ENCODE measurements around the gene AK8.

AK8 gene, protein sequence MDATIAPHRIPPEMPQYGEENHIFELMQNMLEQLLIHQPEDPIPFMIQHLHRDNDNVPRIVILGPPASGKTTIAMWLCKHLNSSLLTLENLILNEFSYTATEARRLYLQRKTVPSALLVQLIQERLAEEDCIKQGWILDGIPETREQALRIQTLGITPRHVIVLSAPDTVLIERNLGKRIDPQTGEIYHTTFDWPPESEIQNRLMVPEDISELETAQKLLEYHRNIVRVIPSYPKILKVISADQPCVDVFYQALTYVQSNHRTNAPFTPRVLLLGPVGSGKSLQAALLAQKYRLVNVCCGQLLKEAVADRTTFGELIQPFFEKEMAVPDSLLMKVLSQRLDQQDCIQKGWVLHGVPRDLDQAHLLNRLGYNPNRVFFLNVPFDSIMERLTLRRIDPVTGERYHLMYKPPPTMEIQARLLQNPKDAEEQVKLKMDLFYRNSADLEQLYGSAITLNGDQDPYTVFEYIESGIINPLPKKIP

DNA sequence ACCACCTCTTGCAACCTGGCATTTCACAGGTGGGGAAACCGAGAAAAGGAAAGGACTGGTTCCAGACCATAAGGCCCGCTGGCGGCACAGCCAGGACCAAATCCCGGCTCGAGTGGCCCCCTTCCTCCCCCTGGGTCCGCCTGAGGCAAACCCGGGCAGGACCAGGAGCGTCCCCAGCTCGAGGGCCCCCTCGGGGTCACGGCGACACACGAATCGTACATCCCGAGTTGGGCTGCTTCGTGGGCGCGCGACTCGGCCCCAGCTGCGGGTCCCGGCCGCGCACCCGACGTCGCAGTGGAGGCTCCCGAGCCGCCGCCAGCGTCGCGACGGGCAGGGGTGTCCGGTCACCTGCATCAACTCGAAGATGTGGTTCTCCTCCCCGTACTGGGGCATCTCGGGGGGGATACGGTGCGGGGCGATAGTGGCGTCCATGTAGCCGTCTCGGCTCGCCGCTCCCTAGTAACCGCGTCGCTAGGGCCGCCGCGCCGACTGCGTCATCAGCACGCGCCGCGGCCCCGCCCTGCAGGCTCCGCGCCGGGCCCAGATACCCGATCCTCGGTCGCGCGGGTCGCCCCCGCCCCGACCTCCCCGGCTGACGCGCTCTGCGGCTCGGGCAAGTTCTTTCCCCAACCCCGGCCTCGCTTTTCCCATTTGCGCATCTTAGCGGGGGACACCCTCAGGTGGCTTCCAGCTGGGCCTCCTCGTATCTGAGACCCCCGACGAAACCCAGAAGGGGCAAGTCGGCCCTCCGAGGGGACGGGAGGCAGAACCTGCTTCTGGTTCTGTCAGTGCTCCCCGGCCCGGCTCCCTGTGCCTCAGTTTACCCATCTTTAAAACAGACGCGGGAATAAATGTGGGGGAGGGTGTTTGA lies at the start of gene AK8:
Gene AK8, minus strand, starts transcription at position 461 of the 871 bp plus-strand sequence. Its CDS starts 29 bp downstream, at position 432.
- peak; percentile 42 to 69 for DNase-seq (ENCODE audit: low read depth in 2 of 2)

DNA sequence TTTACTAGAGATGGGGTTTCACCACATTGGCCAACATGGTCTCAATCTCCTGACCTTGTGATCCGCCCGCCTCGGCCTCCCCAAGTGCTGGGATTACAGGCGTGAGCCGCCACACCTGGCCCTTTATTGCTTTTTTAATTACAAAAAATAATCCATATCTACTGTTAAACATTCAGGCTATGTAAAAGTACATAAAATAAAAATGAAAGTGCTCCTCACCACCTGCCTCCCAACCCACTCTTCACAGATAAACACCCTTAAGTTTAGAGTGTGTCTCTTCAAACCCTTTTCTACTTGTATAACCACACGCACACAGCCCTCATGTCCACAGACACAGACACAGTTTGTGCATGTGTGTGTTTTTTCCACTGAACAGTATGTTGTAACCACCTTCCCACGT lies 49.6 kb upstream of the AK8 start:
- DNase-seq (ENCODE audit: low read depth in 2 of 2) = no peak

- DNase-seq (ENCODE audit: low read depth in 2 of 2) = no peak
Measured at GRCh38 chr9:132923346-132923902, 45.3 kb upstream of the AK8 start.

GRCh38 chr9:132919614-132920268 lies 41.7 kb upstream of the AK8 start:
- DNase-seq (ENCODE audit: low read depth in 2 of 2) = no peak

- DNase-seq (ENCODE audit: low read depth in 2 of 2) = no peak
Measured at GRCh38 chr9:132914924-132915323, 36.8 kb upstream of the AK8 start.

DNA sequence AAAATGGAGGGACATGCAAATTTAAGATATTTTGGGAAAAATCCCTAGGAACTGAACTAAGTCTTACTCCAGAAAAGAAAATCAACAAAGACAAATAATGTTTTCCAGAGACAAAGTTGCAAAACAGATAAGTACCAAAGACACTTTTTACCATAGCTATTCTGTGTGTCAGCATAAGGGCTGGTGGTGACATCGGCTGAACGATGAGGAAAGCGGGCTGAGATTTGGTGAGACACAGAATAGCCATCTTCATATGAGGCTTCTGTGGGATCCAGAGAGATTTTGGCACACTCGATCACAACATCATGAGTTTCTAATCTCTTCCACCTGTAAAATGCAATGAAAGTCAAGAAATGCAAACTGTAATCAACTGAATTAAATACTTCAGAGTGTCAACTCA lies 34.0 kb upstream of the AK8 start:
- DNase-seq (ENCODE audit: low read depth in 2 of 2) = no peak

DNA sequence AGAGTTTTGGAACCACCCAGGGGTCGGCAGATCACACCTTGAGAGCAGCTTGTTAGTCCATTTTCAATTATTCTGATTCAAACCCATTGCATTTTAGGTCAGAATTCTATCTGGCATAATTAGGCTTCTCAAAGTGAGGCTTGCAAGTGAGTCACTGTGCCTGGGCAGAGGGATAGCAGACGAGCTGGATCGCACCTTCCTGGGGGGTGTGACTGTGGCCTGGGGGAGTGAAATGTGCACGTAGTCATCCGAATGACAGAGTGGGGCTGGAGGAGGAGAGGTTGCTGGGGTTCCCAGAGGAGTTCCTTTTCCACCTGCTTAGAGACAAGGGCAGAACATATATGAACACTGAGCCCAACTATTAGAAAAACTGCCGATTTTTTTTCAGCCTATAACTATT lies 32.3 kb upstream of the AK8 start:
- DNase-seq (ENCODE audit: low read depth in 2 of 2) = no peak

DNA sequence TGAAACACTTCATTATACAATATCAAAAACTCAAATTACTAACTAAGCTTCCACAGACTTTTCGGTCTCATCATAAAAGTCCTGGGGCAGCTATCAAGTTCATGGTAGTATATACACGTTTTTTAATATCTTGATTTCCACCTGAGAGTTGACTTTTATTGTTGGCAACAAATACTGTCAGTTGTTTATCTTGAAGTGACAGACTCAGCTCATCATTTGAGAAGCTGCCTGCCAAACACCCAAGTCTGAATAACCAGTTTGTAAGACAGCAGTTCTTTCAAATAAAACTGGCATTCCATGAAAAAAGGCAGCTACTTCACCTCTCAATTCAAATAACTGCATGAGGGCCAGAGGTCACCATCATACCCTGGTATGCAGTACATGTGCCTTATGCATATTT lies 31.2 kb upstream of the AK8 start:
- DNase-seq (ENCODE audit: low read depth in 2 of 2) = no peak

DNA sequence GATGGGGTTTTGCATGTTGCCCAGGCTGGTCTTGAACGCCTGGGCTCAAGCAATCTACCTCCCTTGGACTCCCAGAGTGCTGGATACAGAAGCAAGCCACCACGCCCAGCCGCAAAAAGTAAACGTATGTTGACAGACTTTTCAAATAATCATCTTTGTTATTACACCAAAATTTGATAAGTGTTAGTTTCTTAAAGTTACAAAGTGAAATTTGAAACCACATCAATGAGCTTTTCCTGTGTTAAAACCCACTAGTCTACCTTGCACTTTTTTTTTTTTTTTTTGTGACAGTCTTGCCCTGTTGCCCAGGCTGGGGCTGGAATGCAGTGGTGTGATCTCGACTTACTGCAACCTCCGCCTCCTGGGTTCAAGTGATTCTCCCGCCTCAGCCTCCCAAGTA lies 30.6 kb upstream of the AK8 start:
- no peak for DNase-seq (ENCODE audit: low read depth in 2 of 2)

DNA sequence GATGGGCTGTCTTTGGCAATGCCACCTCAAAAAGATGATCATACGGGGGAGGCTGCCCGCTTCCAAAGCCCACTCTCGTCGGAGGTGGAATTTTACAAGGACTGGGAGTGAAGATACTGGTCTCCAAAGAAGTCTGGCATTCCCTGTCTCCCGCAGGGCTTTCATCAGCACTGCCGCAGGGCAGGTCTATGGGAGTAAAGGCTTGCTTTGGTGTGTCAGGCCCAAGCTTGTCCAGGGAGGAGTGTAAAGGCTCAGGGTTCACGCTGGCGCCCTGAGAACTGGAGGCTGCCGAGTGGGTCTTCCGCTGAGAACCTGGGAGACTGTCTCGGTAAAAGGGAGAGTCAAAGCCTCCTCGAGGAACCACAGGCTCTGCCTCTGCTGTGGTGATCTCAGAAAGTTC lies 27.6 kb upstream of the AK8 start:
- no peak for DNase-seq (ENCODE audit: low read depth in 2 of 2)

- DNase-seq (ENCODE audit: low read depth in 2 of 2) = no peak
Measured at GRCh38 chr9:132903574-132904492, 25.7 kb upstream of the AK8 start.

- peak; percentile 53 to 67 for DNase-seq (ENCODE audit: low read depth in 2 of 2)
Measured at GRCh38 chr9:132901858-132902831, 24.1 kb upstream of the AK8 start.

- DNase-seq (ENCODE audit: low read depth in 2 of 2) = no peak
Measured at GRCh38 chr9:132898051-132898450, 20.0 kb upstream of the AK8 start.

DNA sequence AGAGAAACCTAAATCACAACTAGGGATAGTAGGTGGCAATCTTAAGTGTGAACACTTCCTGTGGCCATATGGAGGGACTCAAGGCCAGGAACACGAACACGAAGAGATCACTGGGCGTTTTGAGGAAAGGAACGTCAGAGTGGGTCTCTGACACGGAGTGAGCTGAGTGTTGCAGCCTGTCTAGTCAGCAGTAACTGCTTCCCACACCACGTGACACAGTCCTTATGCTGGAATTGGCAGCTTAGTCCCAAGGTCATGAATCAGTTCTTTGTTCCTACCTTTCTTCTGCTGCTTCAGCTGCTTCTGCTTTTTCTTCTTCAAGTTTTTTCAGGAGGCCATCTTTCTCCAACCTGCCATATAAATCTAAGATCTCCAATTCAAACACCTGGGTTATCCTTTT lies 18.8 kb upstream of the AK8 start:
- DNase-seq (ENCODE audit: low read depth in 2 of 2) = no peak

GRCh38 chr9:132896264-132896663 lies 18.2 kb upstream of the AK8 start:
- DNase-seq (ENCODE audit: low read depth in 2 of 2) = no peak

GRCh38 chr9:132894862-132895835 lies 17.1 kb upstream of the AK8 start:
- DNase-seq (ENCODE audit: low read depth in 2 of 2) = no peak

- no peak for DNase-seq (ENCODE audit: low read depth in 2 of 2)
Measured at GRCh38 chr9:132894346-132894745, 16.3 kb upstream of the AK8 start.

DNA sequence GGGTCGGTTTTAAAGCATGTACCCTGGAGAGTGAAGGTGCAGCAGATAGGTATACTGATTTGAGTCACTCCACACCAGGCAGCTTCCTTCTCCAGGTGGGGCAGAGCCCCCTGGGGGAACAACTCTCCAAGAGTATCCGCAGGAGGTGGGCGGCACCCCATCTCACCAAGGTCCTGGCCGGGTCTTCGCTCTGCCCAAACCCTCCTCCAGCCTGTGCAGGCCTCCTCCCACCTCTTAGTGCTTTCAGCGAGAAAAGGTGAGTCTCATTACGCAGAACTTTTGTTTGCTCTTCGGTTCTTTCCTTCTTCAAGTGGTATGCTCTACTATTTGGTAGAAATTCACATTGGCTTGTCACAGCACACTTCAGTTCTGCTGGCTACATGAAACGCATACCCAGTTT lies 14.3 kb upstream of the AK8 start:
- no peak for DNase-seq (ENCODE audit: low read depth in 2 of 2)

Measured in stimulated activated CD4-positive, alpha-beta T cell treated with anti-CD3 and anti-CD28 coated beads, Interleukin-15, amount 100 ng/mL, for 48 hours (primary cell).